Ishikawa (cell line): Measurements from ENCODE around the gene RASA3.

Experiments used
- CEBPB ChIP-seq: IDR thresholded peaks from 2 replicates; pipeline ENCODE4 v1.6.1; 2012
- CREB1 ChIP-seq: IDR thresholded peaks from 2 replicates; pipeline ENCODE4 v1.6.1; 2012; ENCODE audit warnings: low read depth
- EGR1 ChIP-seq: IDR thresholded peaks from 2 replicates; pipeline ENCODE4 v1.6.1; 2012
- EP300 ChIP-seq: IDR thresholded peaks from 2 replicates; pipeline ENCODE4 v1.6.1; 2012; ENCODE audit warnings: borderline replicate concordance
- FOXM1 ChIP-seq: IDR thresholded peaks from 2 replicates; pipeline ENCODE4 v1.6.1; 2012; ENCODE audit warnings: low read depth, borderline replicate concordance
- NFIC ChIP-seq: IDR thresholded peaks from 2 replicates; pipeline ENCODE4 v1.6.1; 2012
- RAD21 ChIP-seq: IDR thresholded peaks from 2 replicates; pipeline ENCODE4 v1.6.1; 2012; ENCODE audit warnings: low read depth
- TAF1 ChIP-seq: IDR thresholded peaks from 2 replicates; pipeline ENCODE4 v1.6.1; 2012; ENCODE audit warnings: low read depth, mild to moderate bottlenecking
- TCF12 ChIP-seq: IDR thresholded peaks from 2 replicates; pipeline ENCODE4 v1.6.1; 2012; ENCODE audit warnings: low read depth
- TEAD4 ChIP-seq: IDR thresholded peaks from 2 replicates; pipeline ENCODE4 v1.6.1; 2012
- YY1 ChIP-seq: IDR thresholded peaks from 2 replicates; pipeline ENCODE4 v1.6.1; 2012; ENCODE audit warnings: low read depth
- ZBTB7A ChIP-seq: IDR thresholded peaks from 2 replicates; pipeline ENCODE4 v1.6.1; 2012; ENCODE audit warnings: low read depth
- TF ChIP-seq, protein P1 (sequence below): IDR thresholded peaks from 2 replicates; pipeline ENCODE4 v1.6.1; 2012
- TF ChIP-seq, protein P2 (sequence below): IDR thresholded peaks from 2 replicates; pipeline ENCODE4 v1.6.1; 2012
- TF ChIP-seq, protein P3 (sequence below): IDR thresholded peaks from 2 replicates; pipeline ENCODE4 v1.6.1; 2012; ENCODE audit warnings: low read depth, mild to moderate bottlenecking

The RASA3 gene

DNA sequence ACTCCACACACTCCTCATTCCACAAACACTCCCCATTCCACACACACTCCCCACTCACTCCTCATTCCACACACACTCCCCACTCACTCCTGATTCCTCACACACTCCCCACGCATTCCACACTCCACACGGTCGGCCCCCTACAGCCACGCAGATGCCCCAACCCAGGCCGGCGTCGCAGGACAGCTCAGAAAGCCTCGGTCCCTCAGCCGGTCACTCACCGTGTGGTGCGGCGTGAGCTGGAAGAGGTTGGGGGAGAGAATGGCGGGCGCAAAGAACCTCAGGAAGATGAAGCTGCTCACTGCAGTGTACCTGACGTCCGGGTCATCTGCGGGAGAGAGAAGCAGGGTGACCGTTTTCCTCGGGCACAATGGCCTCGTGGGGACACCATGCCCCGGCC, 119.5 kb downstream of the RASA3 start:
- TF ChIP-seq EGR1: no peak
- TF ChIP-seq CEBPB: no peak
- TF ChIP-seq YY1: no peak
- TF ChIP-seq TCF12: no peak
- TF ChIP-seq TAF1: no peak
- TF ChIP-seq CREB1: no peak
- TF ChIP-seq FOXM1: no peak

DNA sequence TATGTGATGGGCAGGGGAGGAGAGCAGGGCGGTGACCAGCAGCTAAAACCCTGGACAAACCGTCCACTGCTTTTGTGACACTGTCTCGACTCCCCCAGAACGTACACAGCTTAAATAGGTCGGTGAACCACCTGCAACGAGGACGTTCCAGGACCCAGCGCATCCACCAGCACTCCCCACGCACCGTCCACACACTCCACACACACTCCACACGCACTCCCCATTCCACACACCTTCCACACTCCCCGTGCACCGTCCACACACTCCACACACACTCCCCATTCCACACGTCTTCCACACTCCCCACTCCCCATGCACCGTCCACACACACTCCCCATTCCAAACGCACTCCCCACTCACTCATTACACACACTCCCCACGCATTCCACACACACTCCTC, 120.3 kb downstream of the RASA3 start:
- TF ChIP-seq EGR1 (no peak), CREB1 (no peak), YY1 (no peak), FOXM1 (no peak)
- TF ChIP-seq, protein P1, sequence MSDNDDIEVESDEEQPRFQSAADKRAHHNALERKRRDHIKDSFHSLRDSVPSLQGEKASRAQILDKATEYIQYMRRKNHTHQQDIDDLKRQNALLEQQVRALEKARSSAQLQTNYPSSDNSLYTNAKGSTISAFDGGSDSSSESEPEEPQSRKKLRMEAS: no peak

DNA sequence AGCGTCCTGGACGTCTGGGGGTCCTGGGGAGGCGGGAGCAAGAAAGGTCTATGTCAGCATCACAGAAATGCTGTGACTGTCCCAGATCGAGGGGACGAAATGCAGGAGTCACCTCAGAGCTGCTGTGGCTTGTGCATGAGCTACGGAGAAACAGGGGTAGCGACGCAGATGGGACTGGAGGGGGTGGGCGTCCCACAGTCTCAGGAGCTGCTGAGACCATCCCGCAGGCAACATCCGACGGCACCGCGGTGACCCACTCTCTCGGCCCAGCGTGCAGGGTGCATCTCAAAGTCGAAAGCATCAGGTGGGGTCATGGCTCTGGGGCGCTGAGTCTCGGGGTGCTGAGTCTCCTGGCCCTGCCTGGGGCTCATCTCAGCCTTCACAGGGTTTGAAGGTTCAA, 121.2 kb downstream of the RASA3 start:
- no peak for TF ChIP-seq EP300
- no peak for TF ChIP-seq YY1
- no peak for TF ChIP-seq EGR1

DNA sequence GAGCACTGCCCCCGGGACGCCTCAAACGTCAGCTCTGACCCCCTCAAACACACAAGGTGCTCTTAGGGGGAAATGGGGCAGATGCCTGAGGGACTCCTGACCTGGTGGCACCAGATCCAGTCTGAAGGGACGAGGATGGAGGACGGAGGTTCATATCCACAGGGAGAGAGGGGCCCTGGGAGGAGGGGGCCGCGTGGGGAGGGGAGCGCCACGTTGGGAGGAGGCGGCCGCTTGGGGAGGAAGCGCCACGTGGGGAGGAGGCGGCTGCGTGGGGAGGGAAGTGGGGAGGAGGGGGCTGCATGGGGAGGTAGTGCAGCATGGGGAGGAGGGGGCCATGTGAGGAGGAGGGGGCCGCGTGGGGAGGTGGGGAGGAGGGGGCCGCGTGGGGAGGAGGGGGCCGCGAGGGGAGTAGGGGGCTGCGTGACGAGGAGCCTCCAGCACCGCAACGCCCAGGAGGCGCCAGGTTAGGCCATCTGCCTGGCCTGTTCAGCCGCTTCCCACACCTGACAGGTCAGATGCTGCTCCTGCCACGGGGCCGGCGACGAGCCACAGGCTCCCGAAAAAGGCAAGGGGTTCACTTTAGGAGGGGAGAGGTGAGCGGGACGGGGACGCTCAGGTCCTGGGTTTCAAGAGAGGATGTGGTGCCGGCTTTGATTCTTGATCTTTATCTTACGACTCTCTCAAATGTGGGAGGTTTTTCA, 121.9 kb downstream of the RASA3 start:
- TF ChIP-seq, protein P1: no peak
- TF ChIP-seq TCF12 (no peak), TEAD4 (no peak), ZBTB7A (no peak), EP300 (no peak), YY1 (no peak), CEBPB (no peak), RAD21 (no peak), TAF1 (no peak), FOXM1 (no peak), CREB1 (no peak), EGR1 (no peak), NFIC (no peak)
- TF ChIP-seq, protein P2, sequence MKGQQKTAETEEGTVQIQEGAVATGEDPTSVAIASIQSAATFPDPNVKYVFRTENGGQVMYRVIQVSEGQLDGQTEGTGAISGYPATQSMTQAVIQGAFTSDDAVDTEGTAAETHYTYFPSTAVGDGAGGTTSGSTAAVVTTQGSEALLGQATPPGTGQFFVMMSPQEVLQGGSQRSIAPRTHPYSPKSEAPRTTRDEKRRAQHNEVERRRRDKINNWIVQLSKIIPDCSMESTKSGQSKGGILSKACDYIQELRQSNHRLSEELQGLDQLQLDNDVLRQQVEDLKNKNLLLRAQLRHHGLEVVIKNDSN: no peak
- TF ChIP-seq, protein P3, sequence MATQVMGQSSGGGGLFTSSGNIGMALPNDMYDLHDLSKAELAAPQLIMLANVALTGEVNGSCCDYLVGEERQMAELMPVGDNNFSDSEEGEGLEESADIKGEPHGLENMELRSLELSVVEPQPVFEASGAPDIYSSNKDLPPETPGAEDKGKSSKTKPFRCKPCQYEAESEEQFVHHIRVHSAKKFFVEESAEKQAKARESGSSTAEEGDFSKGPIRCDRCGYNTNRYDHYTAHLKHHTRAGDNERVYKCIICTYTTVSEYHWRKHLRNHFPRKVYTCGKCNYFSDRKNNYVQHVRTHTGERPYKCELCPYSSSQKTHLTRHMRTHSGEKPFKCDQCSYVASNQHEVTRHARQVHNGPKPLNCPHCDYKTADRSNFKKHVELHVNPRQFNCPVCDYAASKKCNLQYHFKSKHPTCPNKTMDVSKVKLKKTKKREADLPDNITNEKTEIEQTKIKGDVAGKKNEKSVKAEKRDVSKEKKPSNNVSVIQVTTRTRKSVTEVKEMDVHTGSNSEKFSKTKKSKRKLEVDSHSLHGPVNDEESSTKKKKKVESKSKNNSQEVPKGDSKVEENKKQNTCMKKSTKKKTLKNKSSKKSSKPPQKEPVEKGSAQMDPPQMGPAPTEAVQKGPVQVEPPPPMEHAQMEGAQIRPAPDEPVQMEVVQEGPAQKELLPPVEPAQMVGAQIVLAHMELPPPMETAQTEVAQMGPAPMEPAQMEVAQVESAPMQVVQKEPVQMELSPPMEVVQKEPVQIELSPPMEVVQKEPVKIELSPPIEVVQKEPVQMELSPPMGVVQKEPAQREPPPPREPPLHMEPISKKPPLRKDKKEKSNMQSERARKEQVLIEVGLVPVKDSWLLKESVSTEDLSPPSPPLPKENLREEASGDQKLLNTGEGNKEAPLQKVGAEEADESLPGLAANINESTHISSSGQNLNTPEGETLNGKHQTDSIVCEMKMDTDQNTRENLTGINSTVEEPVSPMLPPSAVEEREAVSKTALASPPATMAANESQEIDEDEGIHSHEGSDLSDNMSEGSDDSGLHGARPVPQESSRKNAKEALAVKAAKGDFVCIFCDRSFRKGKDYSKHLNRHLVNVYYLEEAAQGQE: no peak

DNA sequence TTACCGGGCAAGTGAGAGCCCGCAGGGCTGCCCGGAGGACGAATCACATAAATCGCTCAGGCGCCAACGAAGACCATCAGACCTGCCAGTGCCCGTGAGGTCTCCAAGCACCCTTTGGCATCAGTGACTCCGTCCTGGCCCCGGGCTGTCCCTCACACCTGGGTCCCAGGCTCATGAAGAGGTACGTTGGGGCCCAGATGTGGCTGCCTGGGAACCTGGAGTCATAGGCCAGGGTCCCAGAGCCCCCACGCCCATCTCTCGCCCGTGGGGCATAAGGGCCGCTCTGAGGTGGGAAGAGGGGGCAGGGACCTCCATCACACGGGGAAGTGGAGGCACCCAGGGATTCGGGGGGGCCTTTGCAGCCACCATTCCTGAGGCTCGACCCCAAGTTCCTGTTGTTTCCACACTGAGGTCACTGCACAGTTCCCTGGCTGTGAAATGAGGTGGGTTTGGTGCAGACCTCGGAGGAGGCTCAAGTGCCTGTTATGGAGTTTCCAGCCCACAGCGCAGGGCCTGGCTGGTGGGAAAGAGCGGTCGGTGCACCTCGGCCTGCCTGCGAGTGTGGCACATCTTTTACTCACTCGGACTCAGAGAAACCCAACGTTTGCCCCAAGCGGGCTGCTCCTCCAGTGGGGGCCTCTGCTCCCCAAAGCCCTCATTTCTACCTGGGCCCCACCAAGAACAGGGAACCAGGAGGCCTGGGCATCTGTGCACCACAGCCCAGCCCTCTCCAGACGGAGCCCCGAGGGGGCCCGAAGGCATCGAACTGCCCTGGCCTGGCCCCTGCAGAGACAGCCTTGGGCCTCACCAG, 122.6 kb downstream of the RASA3 start:
- TF ChIP-seq, protein P2: no peak
- TF ChIP-seq, protein P1: no peak
- TF ChIP-seq FOXM1: no peak

DNA sequence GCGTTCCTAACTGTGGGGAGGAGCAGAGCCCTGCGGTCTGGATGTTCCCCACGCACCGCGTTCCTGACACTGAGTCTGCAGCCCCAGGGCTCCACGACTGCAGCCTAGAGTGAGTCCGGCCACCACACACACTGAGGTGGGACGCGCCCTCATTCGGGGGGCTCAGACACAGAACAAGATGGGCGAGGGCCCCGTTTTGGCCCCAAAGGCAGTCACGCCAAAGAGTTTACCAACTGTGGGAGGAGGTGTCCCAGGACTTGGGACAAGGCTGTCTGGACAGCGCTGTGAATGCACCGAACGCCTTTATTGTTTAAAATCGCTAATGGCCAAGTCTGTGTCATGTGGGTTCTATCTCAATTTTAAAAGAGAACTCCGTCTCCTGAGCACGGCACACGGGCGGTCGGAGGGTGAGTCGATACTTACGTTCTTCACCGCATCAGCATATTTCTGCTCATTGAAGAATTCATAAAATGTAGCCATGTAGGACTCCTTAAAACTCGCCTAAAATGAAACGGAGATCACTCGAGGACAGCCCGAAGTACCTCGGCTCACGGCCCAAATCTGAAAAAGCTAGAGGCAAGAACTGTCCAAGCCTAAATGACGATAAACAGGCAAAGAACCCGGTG, 123.3 kb downstream of the RASA3 start:
- no peak for TF ChIP-seq CEBPB
- no peak for TF ChIP-seq ZBTB7A
- no peak for TF ChIP-seq TAF1
- TF ChIP-seq TEAD4: no peak
- TF ChIP-seq, protein P2: no peak
- TF ChIP-seq CREB1: no peak
- TF ChIP-seq, protein P3: no peak
- no peak for TF ChIP-seq NFIC
- TF ChIP-seq EGR1: no peak
- TF ChIP-seq TCF12: no peak
- no peak for TF ChIP-seq YY1
- TF ChIP-seq, protein P1: no peak
- TF ChIP-seq FOXM1: no peak
- no peak for TF ChIP-seq EP300
